Activated T-cell treated with anti-CD3 and anti-CD28 coated beads for 24 hours (primary cell): ENCODE results near the gene GRSF1.
"Not testable (repeated sequence)": the region's sequence is repeated elsewhere in the genome, so short reads cannot be mapped to it uniquely, and the experiment has no call there.

Source experiments
- DNase-seq: peaks from one replicate; pipeline ENCODE4 v3.0.0-alpha.2; 2020; ENCODE audit warnings: low read depth

The GRSF1 gene

DNA sequence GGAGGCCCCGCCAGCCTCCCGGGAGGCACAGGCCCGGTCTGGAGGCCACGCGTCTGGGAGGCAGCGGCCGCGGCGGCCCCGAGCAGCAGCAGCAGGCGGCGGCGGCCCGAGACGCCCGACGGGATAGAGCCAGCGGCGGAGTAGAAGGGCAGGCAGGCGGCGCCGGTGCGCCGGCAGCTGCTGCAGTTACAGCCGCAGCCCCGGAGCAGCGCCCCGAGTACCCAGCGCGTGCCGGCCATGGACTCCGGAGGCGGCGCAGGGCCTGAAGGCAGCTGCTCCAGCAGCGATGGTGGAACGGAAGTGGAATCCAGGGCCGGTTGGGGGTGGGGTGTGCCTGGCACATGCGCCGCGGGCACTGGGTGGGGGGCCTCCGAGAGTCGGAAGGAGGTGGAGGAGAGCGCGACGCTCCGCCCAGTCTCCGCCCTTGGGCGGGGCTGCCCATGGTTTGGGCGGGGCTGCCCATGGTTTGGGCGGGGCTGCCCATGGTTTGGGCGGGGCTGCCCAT is at the start of gene GRSF1:
Gene GRSF1, minus strand, starts transcription at position 302 of the 505 bp plus-strand sequence. Its CDS starts 63 bp downstream, at position 239.
- DNase-seq = peak; percentile 92

DNA sequence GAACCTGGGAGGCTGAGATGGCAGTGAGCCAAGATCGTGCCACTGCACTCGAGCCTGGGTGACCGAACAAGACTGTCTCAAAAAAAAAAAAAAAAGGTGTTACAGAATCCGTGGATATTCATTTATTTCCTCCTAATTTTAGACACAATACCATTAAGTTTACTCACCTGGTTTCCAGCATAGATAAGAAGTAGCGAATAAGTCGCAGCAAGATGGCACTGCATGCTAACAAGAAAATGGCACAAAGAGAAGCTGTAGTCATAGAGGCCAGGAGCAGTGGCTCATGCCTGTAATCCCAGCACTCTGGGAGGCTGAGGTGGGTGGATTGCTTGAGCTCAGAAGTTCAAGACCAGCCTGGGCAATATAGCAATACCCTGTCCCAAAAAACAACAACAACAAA is 45.5 kb upstream of the GRSF1 start:
- DNase-seq = no peak

DNA sequence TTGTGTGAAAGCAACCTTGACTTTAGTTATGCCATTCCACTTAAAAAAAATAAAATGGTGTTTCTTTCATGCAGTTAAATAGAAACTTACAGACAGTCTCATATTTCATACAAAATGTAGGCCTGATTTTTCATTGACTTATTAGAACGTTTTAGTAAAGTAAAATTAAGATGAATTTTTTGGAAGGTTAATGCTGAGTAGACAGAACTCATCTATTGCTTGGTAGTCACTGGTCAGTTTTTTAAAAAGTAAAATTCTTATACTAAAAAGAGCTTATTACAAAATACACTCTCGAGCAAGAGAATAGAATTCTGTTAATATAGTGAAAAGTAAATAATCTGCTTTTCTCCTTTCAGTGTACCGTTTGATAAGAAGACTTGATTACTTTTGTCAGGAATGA is 41.0 kb upstream of the GRSF1 start:
- no peak for DNase-seq

- no peak for DNase-seq
Measured at GRCh38 chr4:70877556-70877955, 37.9 kb upstream of the GRSF1 start.

DNA sequence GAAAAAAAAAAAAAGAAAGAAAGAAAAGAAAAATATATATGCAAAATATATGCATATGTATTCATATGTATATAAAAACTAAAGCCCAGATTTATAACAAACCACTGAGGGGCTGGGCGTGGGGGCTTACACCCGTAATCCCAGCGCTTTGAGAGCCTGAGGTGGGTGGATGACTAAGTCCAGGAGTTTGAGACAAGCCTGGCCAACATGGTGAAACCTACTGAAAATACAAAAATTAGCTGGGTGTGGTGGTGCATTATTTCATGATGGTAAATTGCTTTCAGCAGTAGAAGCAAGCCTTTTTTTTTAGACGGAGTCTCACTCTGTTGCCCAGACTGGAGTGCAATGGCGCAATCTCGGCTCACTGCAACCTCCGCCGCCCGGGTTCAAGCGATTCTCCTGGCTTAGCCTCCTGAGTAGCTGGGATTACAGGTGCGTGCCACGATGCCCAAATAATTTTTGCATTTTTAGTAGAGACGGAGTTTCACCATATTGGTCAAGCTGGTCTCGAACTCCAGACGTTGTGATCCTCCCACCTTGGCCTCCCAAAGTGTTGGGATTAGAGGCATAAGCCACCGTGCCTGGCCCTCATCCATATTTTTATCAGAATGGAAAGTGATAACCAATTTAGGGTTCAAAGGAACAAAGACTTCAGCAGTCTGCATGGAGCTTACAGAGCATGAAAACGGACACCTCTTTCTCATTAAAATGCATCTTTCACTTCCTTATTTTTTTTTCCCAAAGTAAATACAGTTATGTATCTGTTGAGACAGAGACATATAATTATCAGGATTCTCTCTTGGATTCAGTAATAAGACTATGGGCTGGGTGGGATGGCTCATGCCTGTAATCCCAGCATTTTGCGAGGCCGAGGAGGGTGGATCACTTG is 34.8 kb upstream of the GRSF1 start:
- DNase-seq = no peak

DNA sequence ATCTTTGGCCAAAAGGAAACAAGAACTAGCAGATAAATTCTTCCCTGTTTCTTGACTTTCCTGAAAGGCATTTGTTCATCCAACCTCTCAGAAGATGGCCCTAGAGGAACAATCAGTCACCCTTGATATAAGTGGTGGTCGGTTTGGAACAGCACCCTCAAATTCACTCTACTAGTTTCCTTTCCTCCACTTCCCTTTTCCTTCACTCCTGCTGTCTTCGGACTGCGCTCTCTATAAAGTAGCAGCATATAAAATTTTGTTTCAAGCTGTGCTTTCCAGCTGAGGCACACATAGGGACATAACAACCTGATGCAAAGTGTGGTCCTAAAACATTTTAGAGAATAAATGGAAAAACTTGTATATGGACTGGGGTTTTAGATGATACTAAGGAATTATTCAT is 33.5 kb upstream of the GRSF1 start:
- no peak for DNase-seq

GRCh38 chr4:70868778-70869177 is 29.1 kb upstream of the GRSF1 start:
- DNase-seq = no peak

DNA sequence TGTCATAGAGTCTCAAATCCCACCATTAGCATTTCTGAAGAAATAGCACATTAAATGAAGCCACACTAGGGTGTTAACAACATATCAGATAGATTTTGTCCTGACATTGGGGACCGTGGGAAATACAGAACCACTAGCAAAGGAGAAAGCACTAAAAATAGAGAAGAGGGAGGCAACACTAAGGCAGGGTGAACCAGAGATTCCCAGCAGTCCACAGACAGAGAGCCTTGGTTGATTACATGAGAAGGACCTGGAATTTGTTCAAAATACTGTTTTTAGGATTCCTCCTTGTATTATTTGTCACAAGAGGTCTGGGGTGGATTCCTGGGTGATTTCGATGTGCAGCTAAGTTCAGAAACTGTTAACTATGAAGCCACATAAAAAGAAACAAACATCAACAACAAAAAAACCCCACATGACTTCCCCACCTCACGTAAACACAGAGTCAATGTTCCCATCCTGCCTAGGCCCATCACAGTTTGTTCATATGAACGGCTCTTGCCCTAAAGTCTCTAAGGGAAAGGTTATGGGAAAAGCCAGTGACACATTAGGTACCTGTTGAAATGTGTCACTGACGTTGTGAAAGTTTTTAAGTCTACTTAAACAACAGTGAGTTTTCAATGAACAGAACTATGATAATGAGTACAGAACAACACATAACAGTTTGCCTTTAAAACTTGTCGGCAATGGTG is 23.6 kb upstream of the GRSF1 start:
- DNase-seq = no peak

DNA sequence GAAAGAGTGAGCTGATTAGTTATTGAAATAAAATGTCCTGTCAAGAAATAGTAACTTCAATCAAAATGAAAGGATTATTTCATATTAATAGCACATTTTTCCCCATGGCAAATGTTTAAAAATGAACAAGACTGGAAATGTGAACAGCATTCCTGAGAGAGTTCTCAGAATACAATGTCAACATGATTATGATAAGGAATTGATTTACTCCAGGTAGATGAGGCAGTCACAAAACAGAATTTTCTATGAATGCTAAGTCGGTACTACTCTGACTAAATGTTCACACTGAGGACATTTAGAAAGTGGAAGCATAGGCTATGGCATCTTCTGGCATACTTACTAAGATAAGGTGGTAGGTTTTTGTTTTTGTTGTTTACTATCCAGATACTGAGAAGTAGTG is 19.4 kb upstream of the GRSF1 start:
- no peak for DNase-seq

GRCh38 chr4:70858454-70858853 is 18.8 kb upstream of the GRSF1 start:
- no peak for DNase-seq

GRCh38 chr4:70855464-70855863 is 15.8 kb upstream of the GRSF1 start:
- no peak for DNase-seq

GRCh38 chr4:70849291-70849690 is 9.6 kb upstream of the GRSF1 start:
- DNase-seq = no peak

- no peak for DNase-seq
Measured at GRCh38 chr4:70844180-70844579, 4.5 kb upstream of the GRSF1 start.

- no peak for DNase-seq
Measured at GRCh38 chr4:70842761-70843435, 3.2 kb upstream of the GRSF1 start.

DNA sequence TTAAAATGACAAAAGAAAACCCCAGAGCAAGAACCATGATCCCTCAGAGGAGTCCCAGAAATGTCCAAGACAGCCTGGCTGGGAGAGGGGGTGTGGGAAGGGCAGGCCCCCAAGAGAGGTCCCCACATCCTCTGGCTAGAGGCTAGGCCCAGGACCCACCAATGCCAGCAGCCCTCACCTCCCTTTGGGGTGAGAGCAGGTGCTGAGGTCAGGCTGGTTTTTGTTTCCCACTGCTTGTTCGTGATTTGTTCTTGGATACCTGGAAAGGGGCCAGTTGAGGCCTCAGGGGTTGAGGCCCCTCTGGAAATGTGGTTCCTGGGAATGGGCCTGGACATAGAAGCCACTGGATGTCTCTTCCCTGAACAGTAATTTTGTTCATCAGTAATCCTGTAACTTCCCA is 2.3 kb upstream of the GRSF1 start:
- no peak for DNase-seq

GRCh38 chr4:70841211-70841610 is 1.5 kb upstream of the GRSF1 start:
- DNase-seq = no peak

GRCh38 chr4:70840631-70841030 is 941 bp upstream of the GRSF1 start:
- not testable (repeated sequence) for DNase-seq

GRCh38 chr4:70840137-70840536 is 447 bp upstream of the GRSF1 start:
- DNase-seq = peak; percentile 51

GRCh38 chr4:70838666-70839588 is 763 bp downstream of the GRSF1 start:
- DNase-seq = peak; percentile 48

GRCh38 chr4:70838204-70838603 is 1.5 kb downstream of the GRSF1 start:
- DNase-seq = no peak

DNA sequence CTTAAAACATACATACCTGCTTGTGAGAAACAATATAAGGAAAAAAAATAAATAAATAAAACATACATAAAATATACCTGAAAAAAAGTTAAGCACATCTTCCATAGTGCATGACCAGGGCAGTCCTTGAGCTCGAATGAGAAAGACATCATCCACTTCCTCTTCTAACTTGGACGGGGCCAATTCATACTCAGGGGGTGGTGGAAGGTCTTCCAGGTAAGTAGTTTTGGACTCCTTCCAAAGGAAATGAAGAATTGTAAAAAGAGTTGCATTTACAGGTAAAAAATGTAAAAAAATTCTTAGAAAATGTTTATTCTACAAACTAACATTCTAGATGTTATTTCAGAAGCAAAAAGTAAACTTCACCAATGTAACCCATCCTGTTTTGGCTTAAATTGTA is 3.6 kb downstream of the GRSF1 start:
- DNase-seq = no peak

- DNase-seq = no peak
Measured at GRCh38 chr4:70833675-70834074, 6.0 kb downstream of the GRSF1 start.
